ENCODE measurements around the gene PIR. TPM values are rescaled to one million over a fixed set of nuclear protein-coding genes. Genes with fewer than 3 reads are reported as not detected.

PIR gene
- total and polyA plus RNA-seq, 9 of the 15 experiments (the other 6 are each of a cell fraction or from before 2014, with no cell fraction given): 7.5 to 29.8 (median 11.5) TPM

DNA sequence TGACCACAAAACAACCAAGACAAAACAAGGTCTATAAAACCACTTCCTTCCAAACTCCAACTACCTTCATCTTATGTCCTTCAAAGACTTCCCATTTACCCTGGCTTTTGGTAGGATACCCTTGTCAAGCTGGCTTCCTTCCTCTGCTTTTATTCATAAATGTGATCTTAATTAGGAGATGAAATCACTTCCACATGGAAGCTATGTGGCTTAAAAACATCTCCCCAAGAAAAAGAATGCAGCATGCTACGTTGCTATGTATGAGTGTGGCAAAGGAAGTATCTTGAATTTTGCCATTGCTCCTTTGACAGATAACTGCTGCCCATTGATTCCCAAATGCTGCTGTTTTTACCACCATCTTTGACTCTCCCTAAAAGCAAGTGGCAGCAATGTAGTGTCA is 62.5 kb downstream of the PIR start (continued):
- TF ChIP-seq, protein P1, sequence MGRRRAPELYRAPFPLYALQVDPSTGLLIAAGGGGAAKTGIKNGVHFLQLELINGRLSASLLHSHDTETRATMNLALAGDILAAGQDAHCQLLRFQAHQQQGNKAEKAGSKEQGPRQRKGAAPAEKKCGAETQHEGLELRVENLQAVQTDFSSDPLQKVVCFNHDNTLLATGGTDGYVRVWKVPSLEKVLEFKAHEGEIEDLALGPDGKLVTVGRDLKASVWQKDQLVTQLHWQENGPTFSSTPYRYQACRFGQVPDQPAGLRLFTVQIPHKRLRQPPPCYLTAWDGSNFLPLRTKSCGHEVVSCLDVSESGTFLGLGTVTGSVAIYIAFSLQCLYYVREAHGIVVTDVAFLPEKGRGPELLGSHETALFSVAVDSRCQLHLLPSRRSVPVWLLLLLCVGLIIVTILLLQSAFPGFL (CRISPR knock-in tag; IDR thresholded peaks at IDR 0.05): no peak

DNA sequence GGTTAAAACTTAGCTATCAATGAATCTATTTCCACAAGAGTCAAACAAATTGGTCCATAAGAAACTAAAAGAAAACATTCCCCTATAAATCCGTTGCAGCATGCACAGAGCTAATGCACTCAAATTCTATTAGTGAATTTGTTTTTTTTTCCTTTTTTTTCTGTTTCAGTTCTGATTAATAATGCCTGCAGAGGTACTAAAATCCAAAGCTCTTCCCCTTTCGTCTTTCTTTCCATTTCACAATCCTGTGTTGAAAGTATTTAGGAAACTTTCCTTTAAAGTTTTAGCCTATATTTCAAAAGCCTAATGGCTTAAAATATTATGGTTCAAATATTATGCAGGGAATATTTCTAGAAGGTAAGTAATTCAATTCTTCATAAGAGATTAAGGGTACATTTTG is 63.1 kb downstream of the PIR start:
- no TSS peak for BruUV-seq (replicated peaks)
- Histone ChIP-seq H3K4me3 (no peak overlapping the region), H3K27me3 (ENCODE audit: control insufficient read depth in 2 of 2, insufficient read depth in 2 of 2, low read length in 2 of 2) (no peaks in the 10 kb centered on the region), H3K9me3 (replicated peaks; ENCODE audit: control insufficient read depth, insufficient read depth, low read depth, low read length) (no peaks in the 10 kb centered on the region), H2AFZ (ENCODE audit: low read depth, low read length) (no peak overlapping the region), H3K9me1 (ENCODE audit: control insufficient read depth, insufficient read depth, low read length) (no peaks in the 10 kb centered on the region), H3K9ac (ENCODE audit: insufficient read depth in 1 of 2, low read depth in 2 of 2, low read length in 2 of 2) (no peak overlapping the region), H3K27ac (ENCODE audit: extremely low read depth, low read depth, low read length) (no peak overlapping the region), H3K4me1 (replicated peaks in 1 of 2; ENCODE audit: control insufficient read depth in 2 of 2, insufficient read depth in 2 of 2, low read length in 2 of 2) (no peaks in the 10 kb centered on the region; a peak in 1 of 5 replicates), H4K20me1 (replicated peaks; ENCODE audit: control insufficient read depth, insufficient read depth, low read length) (no peaks in the 10 kb centered on the region), H3K36me3 (ENCODE audit: control insufficient read depth, insufficient read depth, low read length) (no peaks in the 10 kb centered on the region), H3K4me2 (ENCODE audit: insufficient read depth, low read length) (no peak overlapping the region), H3K79me2 (ENCODE audit: control insufficient read depth, insufficient read depth, low read length) (no peaks in the 10 kb centered on the region)
- CTCF ChIA-PET (ENCODE audit: low intra/inter-chr PET ratio): no interaction called here
- POLR2A ChIA-PET: no interaction called here
- TF ChIP-seq ZNF76 (CRISPR knock-in tag; IDR thresholded peaks at IDR 0.05; ENCODE audit: borderline replicate concordance) (no peak), RBFOX2 (IDR thresholded peaks at IDR 0.05; ENCODE audit: low read depth, low read length) (no peak), ZNF174 (CRISPR knock-in tag; IDR thresholded peaks at IDR 0.05) (no peak), RBM14 (IDR thresholded peaks at IDR 0.05; ENCODE audit: borderline replicate concordance, insufficient read depth, low read depth, low read length) (no peak), YBX1 (IDR thresholded peaks at IDR 0.05) (no peak), ARNT (IDR thresholded peaks at IDR 0.05) (no peak), FOXA1 (IDR thresholded peaks at IDR 0.05; ENCODE audit: borderline replicate concordance) (no peak), KHSRP (IDR thresholded peaks at IDR 0.05) (no peak), SMAD2 (IDR thresholded peaks at IDR 0.05; ENCODE audit: low read depth, low read length) (no peak), ZNF263 (CRISPR knock-in tag; IDR thresholded peaks at IDR 0.05; ENCODE audit: borderline replicate concordance) (no peak), ZNF282 (CRISPR knock-in tag; IDR thresholded peaks at IDR 0.05) (no peak)
- TF ChIP-seq, protein P2, sequence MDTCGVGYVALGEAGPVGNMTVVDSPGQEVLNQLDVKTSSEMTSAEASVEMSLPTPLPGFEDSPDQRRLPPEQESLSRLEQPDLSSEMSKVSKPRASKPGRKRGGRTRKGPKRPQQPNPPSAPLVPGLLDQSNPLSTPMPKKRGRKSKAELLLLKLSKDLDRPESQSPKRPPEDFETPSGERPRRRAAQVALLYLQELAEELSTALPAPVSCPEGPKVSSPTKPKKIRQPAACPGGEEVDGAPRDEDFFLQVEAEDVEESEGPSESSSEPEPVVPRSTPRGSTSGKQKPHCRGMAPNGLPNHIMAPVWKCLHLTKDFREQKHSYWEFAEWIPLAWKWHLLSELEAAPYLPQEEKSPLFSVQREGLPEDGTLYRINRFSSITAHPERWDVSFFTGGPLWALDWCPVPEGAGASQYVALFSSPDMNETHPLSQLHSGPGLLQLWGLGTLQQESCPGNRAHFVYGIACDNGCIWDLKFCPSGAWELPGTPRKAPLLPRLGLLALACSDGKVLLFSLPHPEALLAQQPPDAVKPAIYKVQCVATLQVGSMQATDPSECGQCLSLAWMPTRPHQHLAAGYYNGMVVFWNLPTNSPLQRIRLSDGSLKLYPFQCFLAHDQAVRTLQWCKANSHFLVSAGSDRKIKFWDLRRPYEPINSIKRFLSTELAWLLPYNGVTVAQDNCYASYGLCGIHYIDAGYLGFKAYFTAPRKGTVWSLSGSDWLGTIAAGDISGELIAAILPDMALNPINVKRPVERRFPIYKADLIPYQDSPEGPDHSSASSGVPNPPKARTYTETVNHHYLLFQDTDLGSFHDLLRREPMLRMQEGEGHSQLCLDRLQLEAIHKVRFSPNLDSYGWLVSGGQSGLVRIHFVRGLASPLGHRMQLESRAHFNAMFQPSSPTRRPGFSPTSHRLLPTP (IDR thresholded peaks at IDR 0.05; ENCODE audit: borderline replicate concordance, extremely low read depth, insufficient read length): no peak
- in situ Hi-C loops (cut with MboI) (no loop called here), intact Hi-C loops (cut with micrococcal nuclease) (no loop called here)
- ATAC-seq (no peak), DNase-seq (ENCODE audit: extremely low read depth in 1 of 4, low spot score in 3 of 4) (no peak), FAIRE-seq (no peak)
- WGBS (ENCODE audit: insufficient coverage, low coverage, missing lambda C conversion rate): 11% methylated on average over 2 of the region's 2 CpGs
